GM18951 (cell line): Measurements from ENCODE around the gene ANKFY1.

ENCODE experiments used
- POLR2A ChIP-seq: IDR thresholded peaks from 4 replicates; pipeline ENCODE4 v1.6.1; 2011; ENCODE audit warnings: mild to moderate bottlenecking; ENCODE audit not compliant: insufficient read length, insufficient read depth; ENCODE audit errors: extremely low read depth
- in situ Hi-C: fragments of 300-500 bp; cut with MboI; formaldehyde crosslinking; loops from one replicate; pipeline ENCODE4 v1.12.0; 2022; ENCODE audit warnings: low sequenced_read_pairs, mixed read lengths, inconsistent platforms; ENCODE audit not compliant: unreplicated experiment

The ANKFY1 gene

DNA sequence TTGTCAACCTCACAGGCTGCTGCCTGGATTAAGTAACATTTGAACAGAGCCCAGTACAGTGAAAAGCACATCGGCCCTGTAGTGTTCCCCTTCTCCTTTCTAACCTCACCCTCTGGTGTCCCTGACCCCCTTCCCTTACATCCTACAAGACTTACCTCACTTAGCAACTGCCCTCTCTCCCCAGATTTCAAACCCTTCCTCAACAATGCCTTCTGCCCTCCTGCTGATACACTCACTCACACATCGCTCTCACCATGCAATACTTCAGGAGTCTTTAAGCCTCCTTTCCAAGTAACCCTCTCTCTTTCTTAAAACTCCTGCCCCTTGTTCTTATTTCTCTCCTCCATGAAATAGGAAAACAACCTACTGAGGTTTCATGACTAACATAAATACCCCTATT, 138.8 kb downstream of the ANKFY1 start:
- in situ Hi-C loops = no loop called here
- no peak for TF ChIP-seq POLR2A

DNA sequence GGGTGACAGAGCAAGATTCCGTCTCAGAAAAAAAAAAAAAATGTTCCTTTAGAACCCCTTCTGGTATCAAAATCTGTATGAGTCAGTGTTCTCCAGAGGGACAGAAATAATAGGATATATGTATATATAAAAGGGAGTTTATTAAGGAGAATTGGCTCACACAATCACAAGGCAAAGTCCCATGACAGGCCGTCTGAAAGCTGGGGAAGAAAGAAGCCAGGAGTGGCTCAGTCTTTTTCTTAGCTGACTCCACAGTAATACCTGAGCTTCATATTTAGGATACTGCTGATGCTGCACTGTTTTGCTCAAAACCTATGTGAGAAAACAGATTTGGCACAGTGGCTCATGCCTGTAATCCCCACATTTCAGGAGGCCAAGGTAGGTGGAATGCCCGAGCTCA, 143.4 kb downstream of the ANKFY1 start:
- in situ Hi-C loops = no loop called here
- no peak for TF ChIP-seq POLR2A

DNA sequence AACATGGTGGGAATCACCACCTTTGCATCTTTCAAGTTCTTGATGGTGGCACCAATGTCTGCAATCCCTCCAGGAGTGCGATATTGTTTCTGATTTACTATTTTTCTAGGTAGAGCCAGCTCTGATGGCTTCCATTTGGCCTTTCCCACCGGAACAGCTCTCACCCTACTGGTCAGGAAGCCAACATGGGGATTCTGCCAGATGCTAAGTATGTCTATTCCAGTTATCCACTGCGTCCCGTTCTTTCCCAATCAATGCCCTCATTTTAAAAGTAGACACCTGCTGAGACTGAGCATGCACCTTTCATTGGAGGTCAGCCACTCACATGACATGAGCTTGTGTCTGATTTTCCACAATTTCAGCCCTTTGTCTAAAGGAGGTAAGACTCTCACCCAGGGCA, 144.5 kb downstream of the ANKFY1 start:
- TF ChIP-seq POLR2A = no peak
- in situ Hi-C loops = no loop called here

DNA sequence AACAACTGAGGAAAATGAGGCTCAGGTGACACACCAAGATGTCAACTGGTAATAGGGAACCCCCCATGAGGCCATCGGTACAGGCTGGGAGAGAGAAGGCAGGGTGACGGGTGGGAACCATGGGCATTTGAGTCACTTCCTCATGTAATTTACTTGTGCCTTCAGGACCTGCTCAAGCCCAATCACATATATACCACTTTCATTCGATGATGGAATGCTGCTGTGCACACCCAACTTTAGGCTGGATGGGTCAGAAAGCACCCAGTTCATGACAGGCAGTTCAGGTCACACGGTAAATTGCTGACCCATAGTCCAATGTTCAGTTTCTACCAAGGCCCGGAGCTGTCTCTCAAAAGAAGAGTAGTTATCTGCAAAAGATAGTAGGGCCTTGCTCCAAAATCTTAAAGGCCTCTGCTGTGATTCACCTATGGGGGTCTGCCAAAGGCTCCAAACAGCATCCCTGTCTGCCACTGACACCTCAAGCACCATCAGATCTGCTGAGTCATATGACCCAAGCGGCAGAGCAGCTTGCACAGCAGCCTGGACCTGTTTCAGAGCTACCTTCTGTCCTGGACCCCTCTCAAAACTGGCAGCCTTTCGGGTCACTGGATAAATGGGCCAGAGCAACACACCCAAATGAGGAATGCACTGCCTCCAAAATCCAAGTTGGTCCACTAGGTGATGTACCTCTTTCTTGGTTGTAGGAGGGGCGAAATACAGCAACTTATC, 145.6 kb downstream of the ANKFY1 start:
- no peak for TF ChIP-seq POLR2A
- in situ Hi-C loops = no loop called here

DNA sequence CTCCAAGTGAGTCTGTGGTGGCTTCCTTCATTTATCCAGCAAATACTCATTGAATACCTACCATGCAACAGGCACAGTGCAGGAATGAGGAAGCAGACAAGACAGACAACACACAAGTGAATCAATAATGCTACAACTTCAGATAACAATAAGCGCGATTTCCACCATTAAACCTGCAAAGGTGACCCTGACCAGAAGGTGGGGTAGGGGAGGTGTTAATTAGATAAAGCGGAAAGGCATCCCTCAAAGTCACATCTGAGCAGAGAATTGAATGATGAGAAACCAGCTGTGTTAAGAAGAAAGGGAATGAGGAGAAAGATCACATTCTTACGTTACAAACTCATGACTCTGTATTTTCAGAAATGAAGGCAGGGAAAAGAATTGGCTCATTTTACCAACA, 147.3 kb downstream of the ANKFY1 start:
- TF ChIP-seq POLR2A = no peak
- in situ Hi-C loops = no loop called here
